Activated B cell treated with CpG ODN at 0.5 μM for 24 hours (primary cell): ENCODE results near the gene FBXW10. TPM values are rescaled to one million over a fixed set of nuclear protein-coding genes. Genes with fewer than 3 reads are reported as not detected.
A peak's percentile ranks its signal among the peaks of the same experiment; 100 is the strongest.
"Not testable (repeated sequence)": the region's sequence is repeated elsewhere in the genome, so short reads cannot be mapped to it uniquely, and the experiment has no call there.

Source experiments
- ATAC-seq: fragments of 200-7000 bp; cut with Tn5 transposase; one replicate; pipeline ENCODE4 v1.10.0; 2021; ENCODE audit warnings: low read depth, mild to moderate bottlenecking, moderate library complexity
- CTCF ChIA-PET: fragments of 350-600 bp; sonication (Branson Sonifier 250); formaldehyde crosslinking; loops from one replicate; lab custom pipeline; 2021; ENCODE audit warnings: antibody characterized with exemption; lab: Charles Lee
- POLR2A ChIA-PET: fragments of 350-600 bp; sonication (Branson Sonifier 250); formaldehyde crosslinking; loops from one replicate; lab custom pipeline; 2021; ENCODE audit warnings: antibody characterized with exemption; lab: Charles Lee
- DNase-seq: peaks from one replicate; pipeline ENCODE4 v3.0.0; 2022
- H3K27ac Mint-ChIP-seq: one replicate; pipeline ENCODE4 v1.8.0; 2020; ENCODE audit warnings: mixed read lengths
- H3K27me3 Mint-ChIP-seq: one replicate; pipeline ENCODE4 v1.8.0; 2021; ENCODE audit warnings: mixed read lengths
- H3K36me3 Mint-ChIP-seq: one replicate; pipeline ENCODE4 v1.8.0; 2021; ENCODE audit warnings: low read depth, mixed read lengths
- H3K4me1 Mint-ChIP-seq: one replicate; pipeline ENCODE4 v1.8.0; 2021; ENCODE audit warnings: mixed read lengths
- H3K4me3 Mint-ChIP-seq: one replicate; pipeline ENCODE4 v1.8.0; 2020; ENCODE audit warnings: mild to moderate bottlenecking, mixed read lengths
- H3K9me3 Mint-ChIP-seq: one replicate; pipeline ENCODE4 v1.8.0; 2020; ENCODE audit warnings: mixed read lengths
- CTCF ChIP-seq: fragments of 200-600 bp; IDR thresholded peaks from one replicate; pipeline ENCODE4 v1.8.0; 2022; ENCODE audit warnings: antibody characterized with exemption, mild to moderate bottlenecking
- intact Hi-C: fragments of 100-400 bp; cut with micrococcal nuclease; formaldehyde crosslinking; loops from one replicate; pipeline ENCODE4 v1.15.1; 2024
- total RNA-seq: library from RNA; stranded (reverse); gene quantifications from 2 replicates; pipeline ENCODE4 v1.2.3, GENCODE V29; 2022

FBXW10 gene
- total RNA-seq, 1 donor from 2014 or later, result 0.07 TPM

GRCh38 chr17:18796887-18797286 lies 53.0 kb downstream of the FBXW10 start:
- H3K27ac Mint-ChIP-seq, H3K4me1 Mint-ChIP-seq: not testable (repeated sequence)

GRCh38 chr17:18803458-18804245 lies 59.8 kb downstream of the FBXW10 start:
- DNase-seq, POLR2A ChIA-PET, H3K9me3 Mint-ChIP-seq, H3K4me3 Mint-ChIP-seq, H3K27ac Mint-ChIP-seq, CTCF ChIA-PET, intact Hi-C loops, H3K4me1 Mint-ChIP-seq, ATAC-seq, H3K27me3 Mint-ChIP-seq: not testable (repeated sequence)
- peaks cover 49% of the 10 kb centered on the region for H3K36me3 Mint-ChIP-seq

More at GRCh38 chr17:18796887-18797286, 53.0 kb downstream of the FBXW10 start:
- POLR2A ChIA-PET, H3K9me3 Mint-ChIP-seq, H3K27me3 Mint-ChIP-seq, ATAC-seq, CTCF ChIA-PET, DNase-seq, H3K4me3 Mint-ChIP-seq, intact Hi-C loops: not testable (repeated sequence)
- peaks cover 40% of the 10 kb centered on the region for H3K36me3 Mint-ChIP-seq

GRCh38 chr17:18815924-18816323 lies 72.1 kb downstream of the FBXW10 start:
- DNase-seq, H3K9me3 Mint-ChIP-seq, POLR2A ChIA-PET, H3K4me1 Mint-ChIP-seq, H3K36me3 Mint-ChIP-seq, CTCF ChIA-PET, H3K27me3 Mint-ChIP-seq, H3K4me3 Mint-ChIP-seq, ATAC-seq, H3K27ac Mint-ChIP-seq: not testable (repeated sequence)
- intact Hi-C loops, result loop anchor here (10.0 kb wide), 1 partner anchor 149 kb away; no protein-coding TSS in a partner anchor

GRCh38 chr17:18816489-18817371 lies 72.9 kb downstream of the FBXW10 start:
- POLR2A ChIA-PET, H3K4me3 Mint-ChIP-seq: not testable (repeated sequence)

GRCh38 chr17:18821430-18821829 lies 77.6 kb downstream of the FBXW10 start:
- H3K27ac Mint-ChIP-seq, H3K4me3 Mint-ChIP-seq, intact Hi-C loops, H3K36me3 Mint-ChIP-seq, H3K4me1 Mint-ChIP-seq, ATAC-seq, H3K27me3 Mint-ChIP-seq, DNase-seq, H3K9me3 Mint-ChIP-seq: not testable (repeated sequence)
- POLR2A ChIA-PET, result interaction anchor here (0.7 kb wide), 1 partner anchor 507 kb away, joined by 3 read pairs; the partner anchor contains the start of gene TOP3A
- CTCF ChIA-PET, result interaction anchor here (0.9 to 1.9 kb wide), 2 partner anchors 37 to 140 kb away, joined by 3 to 6 read pairs; no protein-coding TSS in a partner anchor

More at GRCh38 chr17:18816489-18817371, 72.9 kb downstream of the FBXW10 start:
- CTCF ChIA-PET, result interaction anchor here (1.0 kb wide), 1 partner anchor 206 kb away, joined by 3 read pairs; no protein-coding TSS in a partner anchor
- DNase-seq, H3K27me3 Mint-ChIP-seq, H3K9me3 Mint-ChIP-seq, H3K4me1 Mint-ChIP-seq, H3K27ac Mint-ChIP-seq, H3K36me3 Mint-ChIP-seq: not testable (repeated sequence)
- intact Hi-C loops, result loop anchor here (10.0 kb wide), 1 partner anchor 148 kb away; no protein-coding TSS in a partner anchor
- ATAC-seq, result peak; percentile 92
- TF ChIP-seq CTCF, result peak; percentile 24

- DNase-seq, H3K4me3 Mint-ChIP-seq, intact Hi-C loops, H3K27me3 Mint-ChIP-seq, H3K4me1 Mint-ChIP-seq, ATAC-seq, H3K36me3 Mint-ChIP-seq, CTCF ChIA-PET, H3K27ac Mint-ChIP-seq, POLR2A ChIA-PET, H3K9me3 Mint-ChIP-seq: not testable (repeated sequence)
These were observed 83.8 kb downstream of the FBXW10 start for GRCh38 chr17:18827613-18828012.

Other genes starting within 250 kb of the FBXW10 start
- not detected in 2 replicates for gene TBC1D28, start 99.7 kb upstream of the FBXW10 start, total RNA-seq
- gene FOXO3B, start 61.7 kb upstream of the FBXW10 start, total RNA-seq, result 5.8 and 7.6 TPM in 2 replicates
- 21.5 and 28.5 TPM in 2 replicates for gene TVP23B, start 37.1 kb downstream of the FBXW10 start, total RNA-seq
- gene PRPSAP2, start 114.1 kb downstream of the FBXW10 start, total RNA-seq, result 56.7 and 62.8 TPM in 2 replicates
- not detected in 2 replicates for gene SLC5A10, start 208.1 kb downstream of the FBXW10 start, total RNA-seq